LHCN-M2 (cell line): ENCODE data around the gene KIF12. TPM values are rescaled to one million over a fixed set of nuclear protein-coding genes. Genes with fewer than 3 reads are reported as not detected.
A peak's percentile ranks its signal among the peaks of the same experiment; 100 is the strongest.
"Not testable (repeated sequence)": the region's sequence is repeated elsewhere in the genome, so short reads cannot be mapped to it uniquely, and the experiment has no call there.

Source experiments
- DNase-seq: peaks from one replicate; pipeline ENCODE4 v3.0.0-alpha.2; 2012; ENCODE audit warnings: low read depth
- total RNA-seq: library from RNA; depleted of rRNA; stranded (reverse); fragments of >200 nt; gene quantifications from 2 replicates; pipeline ENCODE4 v1.2.3, GENCODE V29; 2014; rRNA removed

KIF12 gene
- total RNA-seq, 1 experiment from 2014 or later: not detected

GRCh38 chr9:114048533-114049415 lies 50.3 kb downstream of the KIF12 start:
- DNase-seq: no peak

GRCh38 chr9:114047717-114048116 lies 51.4 kb downstream of the KIF12 start:
- peak; percentile 7 for DNase-seq

GRCh38 chr9:114046875-114047274 lies 52.2 kb downstream of the KIF12 start:
- no peak for DNase-seq

GRCh38 chr9:114046237-114046755 lies 52.8 kb downstream of the KIF12 start:
- no peak for DNase-seq

DNA sequence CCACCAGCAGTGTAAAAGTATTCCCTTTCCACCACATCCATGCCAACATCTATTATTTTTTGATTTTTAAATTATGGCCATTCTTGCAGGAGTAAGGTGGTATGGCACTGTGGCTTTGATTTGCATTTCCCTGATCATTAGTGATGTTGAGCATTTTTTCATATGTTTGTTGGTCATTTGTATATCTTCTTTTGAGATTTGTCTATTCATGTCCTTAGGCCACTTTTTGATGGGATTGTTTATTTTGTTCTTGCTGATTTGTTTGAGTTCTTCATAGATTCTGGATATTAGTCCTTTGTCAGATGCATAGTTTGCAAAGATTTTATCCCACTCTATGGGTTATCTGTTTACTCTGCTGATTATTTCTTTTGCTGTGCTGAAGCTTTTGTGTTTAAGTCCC lies 55.4 kb downstream of the KIF12 start:
- not testable (repeated sequence) for DNase-seq

Other genes starting within 250 kb of the KIF12 start
- gene ZNF618, start 223.0 kb downstream of the KIF12 start, total RNA-seq: 3.7 and 5.1 TPM in 2 replicates
- not detected in 2 replicates for gene AMBP, start 21.0 kb downstream of the KIF12 start, total RNA-seq
- 6.7 and 11.4 TPM in 2 replicates for gene COL27A1, start 56.2 kb upstream of the KIF12 start, total RNA-seq
- not detected in 2 replicates for gene ORM1, start 223.8 kb upstream of the KIF12 start, total RNA-seq
- gene ORM2, start 230.6 kb upstream of the KIF12 start, total RNA-seq: not detected in 2 replicates